ENCODE measurements around the gene MSL3B.

MSL3B gene

GRCh38 chr2:233831011-233831721 lies 37.0 kb downstream of the MSL3B start:
- Histone ChIP-seq H4K20me1 (ENCODE audit: insufficient read depth, low read length) (peaks cover 3% of the 10 kb centered on the region; the same call in 1 of the 2 replicates), H3K79me2 (ENCODE audit: low read length) (peaks cover 3% of the 10 kb centered on the region), H3K9me3 (ENCODE audit: insufficient read depth, low read length) (no peaks in the 10 kb centered on the region), H3K4me1 (ENCODE audit: low read length) (no peaks in the 10 kb centered on the region), H3K27me3 (ENCODE audit: low read depth, low read length) (no peaks in the 10 kb centered on the region), H2AFZ (ENCODE audit: low read depth, low read length) (no peak overlapping the region), H3K9ac (ENCODE audit: low read length) (no peak overlapping the region), H3K27ac (ENCODE audit: low read length) (no peak overlapping the region), H3K4me3 (ENCODE audit: low read length) (no peak overlapping the region), H3K4me2 (ENCODE audit: low read length) (no peak overlapping the region), H3K36me3 (replicated peaks; ENCODE audit: low read depth, low read length) (peaks cover 16% of the 10 kb centered on the region)
- TF ChIP-seq CTCF (IDR thresholded peaks at IDR 0.05; ENCODE audit: low read depth, low read length): no peak

GRCh38 chr2:233830111-233830802 lies 37.9 kb downstream of the MSL3B start:
- TF ChIP-seq CTCF (IDR thresholded peaks at IDR 0.05; ENCODE audit: low read depth, low read length) (no peak), EZH2phosphoT487 (IDR thresholded peaks at IDR 0.05; ENCODE audit: low read depth) (no peak)
- no peak overlapping the region for H3K9ac ChIP-seq (ENCODE audit: low read length)
- no peaks in the 10 kb centered on the region for H3K4me1 ChIP-seq (ENCODE audit: low read length)
- H2AFZ ChIP-seq (ENCODE audit: low read depth, low read length): no peak overlapping the region
- no peaks in the 10 kb centered on the region for H3K27me3 ChIP-seq (ENCODE audit: low read depth, low read length)
- peaks cover 2% of the 10 kb centered on the region; the same call in 1 of the 2 replicates for H4K20me1 ChIP-seq (ENCODE audit: insufficient read depth, low read length)
- H3K79me2 ChIP-seq (ENCODE audit: low read length): no peaks in the 10 kb centered on the region
- H3K4me2 ChIP-seq (ENCODE audit: low read length): no peak overlapping the region
- no peak overlapping the region for H3K27ac ChIP-seq (ENCODE audit: low read length)
- H3K9me3 ChIP-seq (ENCODE audit: insufficient read depth, low read length): no peaks in the 10 kb centered on the region
- H3K4me3 ChIP-seq (ENCODE audit: low read length): no peak overlapping the region
- peaks cover 7% of the 10 kb centered on the region for H3K36me3 ChIP-seq (replicated peaks; ENCODE audit: low read depth, low read length)

- H3K4me1 ChIP-seq (ENCODE audit: low read length): no peaks in the 10 kb centered on the region
These were observed 38.7 kb downstream of the MSL3B start for GRCh38 chr2:233829193-233830110.

More at GRCh38 chr2:233829193-233830110, 38.7 kb downstream of the MSL3B start:
- H3K4me2 ChIP-seq (ENCODE audit: low read length): no peak overlapping the region
- TF ChIP-seq CTCF (IDR thresholded peaks at IDR 0.05; ENCODE audit: low read depth, low read length) (no peak), EZH2phosphoT487 (IDR thresholded peaks at IDR 0.05; ENCODE audit: low read depth) (no peak)
- no peak overlapping the region for H2AFZ ChIP-seq (ENCODE audit: low read depth, low read length)
- H3K79me2 ChIP-seq (ENCODE audit: low read length): no peaks in the 10 kb centered on the region
- no peaks in the 10 kb centered on the region for H3K9me3 ChIP-seq (ENCODE audit: insufficient read depth, low read length)
- H3K9ac ChIP-seq (ENCODE audit: low read length): no peak overlapping the region
- no peaks in the 10 kb centered on the region for H4K20me1 ChIP-seq (ENCODE audit: insufficient read depth, low read length)
- no peaks in the 10 kb centered on the region for H3K27me3 ChIP-seq (ENCODE audit: low read depth, low read length)
- no peak overlapping the region for H3K4me3 ChIP-seq (ENCODE audit: low read length)
- H3K36me3 ChIP-seq (replicated peaks; ENCODE audit: low read depth, low read length): peaks cover 6% of the 10 kb centered on the region
- H3K27ac ChIP-seq (ENCODE audit: low read length): no peak overlapping the region
